ENCODE data around the gene TBRG4.

DNA sequence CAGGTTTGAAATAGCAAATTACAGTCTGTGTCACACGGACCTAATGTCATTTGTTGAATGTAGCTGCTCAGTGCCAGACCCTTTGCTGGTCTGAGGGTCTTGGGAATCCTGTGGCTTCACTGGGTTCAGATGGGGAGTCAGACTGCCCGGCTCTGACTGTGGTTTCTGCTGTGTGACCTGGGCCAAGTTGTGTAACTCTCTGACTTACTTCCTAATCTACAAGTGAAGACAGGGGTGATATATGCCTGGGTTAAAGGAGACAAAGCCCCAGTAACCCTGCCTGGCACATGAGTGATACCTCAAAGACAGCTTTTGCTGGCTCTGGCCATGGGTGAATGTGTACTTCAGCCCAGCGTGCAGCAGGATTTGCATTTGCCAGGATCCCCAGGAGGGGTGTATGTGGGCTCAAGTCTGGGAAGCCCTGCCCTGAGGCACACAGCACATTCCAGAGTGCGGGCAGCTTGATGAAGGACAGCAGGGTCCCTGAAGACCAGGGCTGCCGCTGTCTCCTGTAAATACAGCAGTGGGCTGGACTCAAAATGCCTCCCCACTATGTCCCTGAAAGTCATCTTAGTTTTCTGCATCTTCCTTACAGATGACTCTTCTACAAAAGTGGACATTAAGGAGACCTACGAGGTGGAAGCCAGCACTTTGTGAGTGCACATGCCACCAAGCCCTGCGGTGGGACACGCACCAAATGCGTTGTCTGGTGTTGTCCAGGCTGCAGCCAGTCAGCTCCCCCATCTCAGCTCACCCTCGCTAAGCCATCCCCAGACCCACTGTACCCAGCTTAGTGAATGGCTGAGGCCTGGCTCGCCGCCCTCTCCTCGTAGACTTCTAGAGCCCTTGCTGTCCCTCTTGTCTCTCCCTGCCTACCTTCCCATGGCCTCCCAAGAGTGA is 39.1 kb downstream of the TBRG4 start:
- TF ChIP-seq, protein P1, sequence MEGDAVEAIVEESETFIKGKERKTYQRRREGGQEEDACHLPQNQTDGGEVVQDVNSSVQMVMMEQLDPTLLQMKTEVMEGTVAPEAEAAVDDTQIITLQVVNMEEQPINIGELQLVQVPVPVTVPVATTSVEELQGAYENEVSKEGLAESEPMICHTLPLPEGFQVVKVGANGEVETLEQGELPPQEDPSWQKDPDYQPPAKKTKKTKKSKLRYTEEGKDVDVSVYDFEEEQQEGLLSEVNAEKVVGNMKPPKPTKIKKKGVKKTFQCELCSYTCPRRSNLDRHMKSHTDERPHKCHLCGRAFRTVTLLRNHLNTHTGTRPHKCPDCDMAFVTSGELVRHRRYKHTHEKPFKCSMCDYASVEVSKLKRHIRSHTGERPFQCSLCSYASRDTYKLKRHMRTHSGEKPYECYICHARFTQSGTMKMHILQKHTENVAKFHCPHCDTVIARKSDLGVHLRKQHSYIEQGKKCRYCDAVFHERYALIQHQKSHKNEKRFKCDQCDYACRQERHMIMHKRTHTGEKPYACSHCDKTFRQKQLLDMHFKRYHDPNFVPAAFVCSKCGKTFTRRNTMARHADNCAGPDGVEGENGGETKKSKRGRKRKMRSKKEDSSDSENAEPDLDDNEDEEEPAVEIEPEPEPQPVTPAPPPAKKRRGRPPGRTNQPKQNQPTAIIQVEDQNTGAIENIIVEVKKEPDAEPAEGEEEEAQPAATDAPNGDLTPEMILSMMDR (IDR thresholded peaks at IDR 0.05): no peak
- no peak for TF ChIP-seq POLR2A (IDR thresholded peaks at IDR 0.05; ENCODE audit: low read depth)

All from esophagus muscularis mucosa (tissue), 3 donors.